Measurements from ENCODE around the gene TEX35.

TEX35 gene

GRCh38 chr1:178472531-178472930, 40.4 kb upstream of the TEX35 start:
- TF ChIP-seq, protein P1, sequence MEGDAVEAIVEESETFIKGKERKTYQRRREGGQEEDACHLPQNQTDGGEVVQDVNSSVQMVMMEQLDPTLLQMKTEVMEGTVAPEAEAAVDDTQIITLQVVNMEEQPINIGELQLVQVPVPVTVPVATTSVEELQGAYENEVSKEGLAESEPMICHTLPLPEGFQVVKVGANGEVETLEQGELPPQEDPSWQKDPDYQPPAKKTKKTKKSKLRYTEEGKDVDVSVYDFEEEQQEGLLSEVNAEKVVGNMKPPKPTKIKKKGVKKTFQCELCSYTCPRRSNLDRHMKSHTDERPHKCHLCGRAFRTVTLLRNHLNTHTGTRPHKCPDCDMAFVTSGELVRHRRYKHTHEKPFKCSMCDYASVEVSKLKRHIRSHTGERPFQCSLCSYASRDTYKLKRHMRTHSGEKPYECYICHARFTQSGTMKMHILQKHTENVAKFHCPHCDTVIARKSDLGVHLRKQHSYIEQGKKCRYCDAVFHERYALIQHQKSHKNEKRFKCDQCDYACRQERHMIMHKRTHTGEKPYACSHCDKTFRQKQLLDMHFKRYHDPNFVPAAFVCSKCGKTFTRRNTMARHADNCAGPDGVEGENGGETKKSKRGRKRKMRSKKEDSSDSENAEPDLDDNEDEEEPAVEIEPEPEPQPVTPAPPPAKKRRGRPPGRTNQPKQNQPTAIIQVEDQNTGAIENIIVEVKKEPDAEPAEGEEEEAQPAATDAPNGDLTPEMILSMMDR (IDR thresholded peaks at IDR 0.05; ENCODE audit: control insufficient read depth, insufficient read depth, low read depth, low read length, missing control alignments), result no peak
- no peak overlapping the region for H3K4me3 ChIP-seq (ENCODE audit: control insufficient read depth, low read depth, low read length)
- no peak for DNase-seq (ENCODE audit: low read depth)

GRCh38 chr1:178477373-178477772, 35.5 kb upstream of the TEX35 start:
- DNase-seq (ENCODE audit: low read depth), result no peak
- TF ChIP-seq, protein P1 (IDR thresholded peaks at IDR 0.05; ENCODE audit: control insufficient read depth, insufficient read depth, low read depth, low read length, missing control alignments), result no peak
- no peak overlapping the region for H3K4me3 ChIP-seq (ENCODE audit: control insufficient read depth, low read depth, low read length)

- TF ChIP-seq, protein P1 (IDR thresholded peaks at IDR 0.05; ENCODE audit: control insufficient read depth, insufficient read depth, low read depth, low read length, missing control alignments), result no peak
These were observed 35.1 kb upstream of the TEX35 start for GRCh38 chr1:178477841-178478240.

GRCh38 chr1:178483251-178483957, 29.5 kb upstream of the TEX35 start:
- DNase-seq (ENCODE audit: low read depth), result no peak
- TF ChIP-seq, protein P1 (IDR thresholded peaks at IDR 0.05; ENCODE audit: control insufficient read depth, insufficient read depth, low read depth, low read length, missing control alignments), result no peak
- H3K4me3 ChIP-seq (ENCODE audit: control insufficient read depth, low read depth, low read length), result no peak overlapping the region

More at GRCh38 chr1:178477841-178478240, 35.1 kb upstream of the TEX35 start:
- H3K4me3 ChIP-seq (ENCODE audit: control insufficient read depth, low read depth, low read length), result no peak overlapping the region
- DNase-seq (ENCODE audit: low read depth), result no peak

DNA sequence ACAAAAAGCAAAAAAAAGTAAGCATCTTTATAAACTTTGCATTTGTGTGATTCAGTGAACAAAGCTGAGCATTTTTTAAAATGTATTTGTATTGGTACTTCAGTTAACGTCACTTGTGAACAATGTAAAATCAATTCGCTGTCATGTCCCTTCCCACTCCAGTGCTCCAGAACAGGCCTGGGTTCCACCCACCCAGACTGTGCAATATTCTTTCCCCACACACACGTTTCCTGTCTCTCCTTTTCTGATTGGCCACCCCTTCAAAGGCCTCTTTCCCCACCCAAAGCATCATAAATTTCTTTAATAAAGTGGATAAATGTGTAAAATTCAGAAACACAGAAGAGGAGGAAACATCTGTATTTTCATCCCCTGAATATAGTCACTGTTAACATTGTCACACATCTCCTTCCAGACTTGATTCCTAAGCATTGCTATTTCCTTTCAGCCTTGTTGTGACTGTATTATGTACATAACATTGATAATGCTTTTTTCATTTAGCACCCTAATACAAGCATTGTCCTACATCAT, 28.1 kb upstream of the TEX35 start:
- no peak for DNase-seq (ENCODE audit: low read depth)
- no peak overlapping the region for H3K4me3 ChIP-seq (ENCODE audit: control insufficient read depth, low read depth, low read length)
- TF ChIP-seq, protein P1 (IDR thresholded peaks at IDR 0.05; ENCODE audit: control insufficient read depth, insufficient read depth, low read depth, low read length, missing control alignments), result no peak

GRCh38 chr1:178485541-178485981, 27.3 kb upstream of the TEX35 start:
- no peak for DNase-seq (ENCODE audit: low read depth)
- TF ChIP-seq, protein P1 (IDR thresholded peaks at IDR 0.05; ENCODE audit: control insufficient read depth, insufficient read depth, low read depth, low read length, missing control alignments), result no peak
- H3K4me3 ChIP-seq (ENCODE audit: control insufficient read depth, low read depth, low read length), result no peak overlapping the region
